Measurements from ENCODE around the gene TNFRSF12A.

The TNFRSF12A gene

DNA sequence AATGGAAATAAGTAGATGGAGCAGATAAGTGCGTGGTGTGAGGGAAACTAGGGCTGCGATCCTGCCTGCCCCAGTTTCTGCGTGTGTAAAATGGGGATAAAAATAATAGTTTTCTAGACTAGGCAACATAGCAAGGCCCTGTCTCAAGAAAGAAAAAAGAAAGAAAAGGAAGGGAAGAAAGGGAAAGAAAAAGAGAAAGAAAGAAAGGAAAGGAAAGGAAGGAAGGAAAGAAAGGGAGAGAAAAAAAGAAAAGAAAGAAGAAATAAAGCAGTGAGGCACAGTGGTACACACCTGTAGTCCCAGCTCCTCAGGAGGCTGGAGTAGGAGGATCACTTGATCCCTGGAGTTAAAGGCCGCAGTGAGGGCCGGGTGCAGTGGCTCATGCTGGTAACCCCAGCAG lies 37.8 kb upstream of the TNFRSF12A start:
- Mint-ChIP-seq H3K4me3 (peak overlapping the region; percentile 22 to 93 (median 84)), H3K9me3 (no peaks in the 10 kb centered on the region), H3K4me1 (peaks cover 17% of the 10 kb centered on the region), H3K27ac (peak overlapping the region in 2 of 3 experiments; percentile 34 to 78), H3K36me3 (ENCODE audit: low read depth) (no peaks in the 10 kb centered on the region), H3K27me3 (ENCODE audit: low read depth) (peaks cover 8% of the 10 kb centered on the region)
- TF ChIP-seq, protein P1, sequence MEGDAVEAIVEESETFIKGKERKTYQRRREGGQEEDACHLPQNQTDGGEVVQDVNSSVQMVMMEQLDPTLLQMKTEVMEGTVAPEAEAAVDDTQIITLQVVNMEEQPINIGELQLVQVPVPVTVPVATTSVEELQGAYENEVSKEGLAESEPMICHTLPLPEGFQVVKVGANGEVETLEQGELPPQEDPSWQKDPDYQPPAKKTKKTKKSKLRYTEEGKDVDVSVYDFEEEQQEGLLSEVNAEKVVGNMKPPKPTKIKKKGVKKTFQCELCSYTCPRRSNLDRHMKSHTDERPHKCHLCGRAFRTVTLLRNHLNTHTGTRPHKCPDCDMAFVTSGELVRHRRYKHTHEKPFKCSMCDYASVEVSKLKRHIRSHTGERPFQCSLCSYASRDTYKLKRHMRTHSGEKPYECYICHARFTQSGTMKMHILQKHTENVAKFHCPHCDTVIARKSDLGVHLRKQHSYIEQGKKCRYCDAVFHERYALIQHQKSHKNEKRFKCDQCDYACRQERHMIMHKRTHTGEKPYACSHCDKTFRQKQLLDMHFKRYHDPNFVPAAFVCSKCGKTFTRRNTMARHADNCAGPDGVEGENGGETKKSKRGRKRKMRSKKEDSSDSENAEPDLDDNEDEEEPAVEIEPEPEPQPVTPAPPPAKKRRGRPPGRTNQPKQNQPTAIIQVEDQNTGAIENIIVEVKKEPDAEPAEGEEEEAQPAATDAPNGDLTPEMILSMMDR (IDR thresholded peaks at IDR 0.05; ENCODE audit: unreplicated experiment in 3 of 3): no peak

DNA sequence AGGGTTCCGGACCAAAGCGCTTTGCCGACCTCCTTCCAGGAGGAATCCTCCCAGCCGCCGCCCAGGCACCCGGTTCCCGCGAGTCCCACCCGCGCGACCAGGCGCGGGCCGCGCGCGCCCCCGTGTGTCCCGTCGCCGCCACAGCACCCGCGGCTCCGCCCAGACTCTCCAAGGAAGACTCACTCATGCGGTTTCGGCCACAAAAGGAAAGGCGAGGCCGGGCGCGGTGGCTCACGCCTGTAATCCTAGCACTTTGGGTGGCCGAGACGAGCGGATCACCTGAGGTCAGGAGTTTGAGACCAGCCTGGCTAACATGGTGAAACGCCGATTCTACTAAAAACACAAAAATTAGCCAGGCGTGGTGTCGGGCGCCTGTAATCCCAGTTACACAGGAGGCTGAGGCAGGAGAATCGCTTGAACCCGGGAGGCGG lies 36.4 kb upstream of the TNFRSF12A start:
- Mint-ChIP-seq H3K27me3 (ENCODE audit: low read depth) (peaks cover 8% of the 10 kb centered on the region), H3K9me3 (no peaks in the 10 kb centered on the region), H3K27ac (no peak overlapping the region), H3K36me3 (ENCODE audit: low read depth) (no peaks in the 10 kb centered on the region), H3K4me1 (peaks cover 17% of the 10 kb centered on the region), H3K4me3 (peak overlapping the region; percentile 49 to 63 (median 50))
- TF ChIP-seq, protein P1 (IDR thresholded peaks at IDR 0.05; ENCODE audit: unreplicated experiment in 3 of 3): peak; percentile 97 to 99 (median 98)

DNA sequence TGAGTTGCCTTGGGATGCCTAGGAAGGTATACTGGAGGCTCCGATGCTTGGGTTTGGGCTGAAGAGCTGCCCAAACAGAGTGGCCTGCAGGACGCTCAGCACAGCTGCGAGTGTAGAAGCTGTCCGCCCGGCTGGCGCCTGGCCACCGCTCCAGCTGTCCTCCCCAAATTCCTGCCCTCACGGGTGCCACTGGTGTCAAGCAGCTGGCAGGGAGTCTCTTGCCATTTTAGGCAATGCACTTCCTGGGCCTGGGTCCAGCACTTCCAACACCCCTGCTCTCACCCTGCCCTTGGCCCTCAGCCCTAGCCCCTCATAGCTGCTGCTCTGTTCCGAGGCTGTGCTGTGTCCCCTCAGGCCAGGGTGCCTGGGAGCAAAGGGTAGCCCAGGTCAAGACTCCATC lies 34.7 kb upstream of the TNFRSF12A start:
- no peaks in the 10 kb centered on the region for H3K9me3 Mint-ChIP-seq
- H3K4me1 Mint-ChIP-seq: peaks cover 17% of the 10 kb centered on the region
- H3K4me3 Mint-ChIP-seq: no peak overlapping the region
- no peaks in the 10 kb centered on the region for H3K36me3 Mint-ChIP-seq (ENCODE audit: low read depth)
- TF ChIP-seq, protein P1 (IDR thresholded peaks at IDR 0.05; ENCODE audit: unreplicated experiment in 3 of 3): no peak
- H3K27me3 Mint-ChIP-seq (ENCODE audit: low read depth): peaks cover 8% of the 10 kb centered on the region
- no peak overlapping the region for H3K27ac Mint-ChIP-seq

DNA sequence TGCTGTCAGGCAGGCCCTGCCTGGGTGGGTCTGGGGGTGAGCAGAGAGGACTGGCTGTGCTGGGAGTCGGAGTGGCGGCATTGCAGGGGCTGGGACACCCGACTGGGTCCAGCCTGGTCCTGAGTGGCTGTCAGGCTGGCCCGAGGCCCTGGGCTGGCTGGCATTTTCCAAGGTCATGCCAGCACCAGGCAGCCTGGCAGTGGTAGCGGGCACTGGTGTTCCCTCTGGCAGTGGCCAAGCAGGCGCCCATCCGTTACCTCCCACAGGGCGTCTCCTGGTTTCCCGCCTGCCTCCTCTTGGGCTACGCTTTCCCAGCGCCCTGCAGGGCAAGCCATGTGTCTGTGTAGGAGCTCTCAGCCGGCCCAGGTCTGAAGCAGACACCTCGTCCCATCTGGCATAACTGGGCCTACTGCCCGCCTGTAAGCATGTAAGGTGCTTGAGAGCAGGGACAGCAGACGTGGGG lies 34.2 kb upstream of the TNFRSF12A start:
- H3K4me1 Mint-ChIP-seq: peaks cover 17% of the 10 kb centered on the region
- no peak overlapping the region for H3K27ac Mint-ChIP-seq
- H3K36me3 Mint-ChIP-seq (ENCODE audit: low read depth): no peaks in the 10 kb centered on the region
- H3K4me3 Mint-ChIP-seq: no peak overlapping the region
- H3K27me3 Mint-ChIP-seq (ENCODE audit: low read depth): peaks cover 8% of the 10 kb centered on the region
- TF ChIP-seq, protein P1 (IDR thresholded peaks at IDR 0.05; ENCODE audit: unreplicated experiment in 3 of 3): no peak
- no peaks in the 10 kb centered on the region for H3K9me3 Mint-ChIP-seq

DNA sequence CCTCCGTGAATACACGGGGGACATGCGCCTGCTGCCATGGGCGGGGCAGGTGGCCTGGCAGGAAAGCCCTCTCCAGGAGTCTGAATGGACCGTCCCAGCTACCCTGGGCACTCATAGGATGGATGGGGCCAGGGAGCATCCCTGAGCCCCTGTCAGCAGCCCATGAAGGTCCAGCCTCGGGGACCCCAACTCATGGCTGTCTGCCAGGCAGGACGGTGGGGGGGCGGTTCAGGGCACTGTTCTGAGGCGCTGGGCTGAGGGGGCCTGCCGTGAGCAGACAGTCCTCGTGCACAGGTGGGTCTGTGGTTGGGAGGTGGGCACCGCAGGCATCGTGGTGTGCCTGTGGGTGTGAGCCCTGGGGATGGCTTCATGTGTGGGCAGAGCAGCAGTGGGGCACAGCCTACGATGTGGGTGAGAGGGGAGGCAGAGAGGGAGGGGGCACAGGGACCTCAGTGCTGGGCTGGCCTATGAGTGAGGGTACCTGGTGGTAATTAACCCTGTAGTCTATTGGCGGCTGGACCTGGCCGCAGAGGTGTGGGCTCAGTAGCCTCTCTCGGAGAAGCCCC lies 33.5 kb upstream of the TNFRSF12A start:
- H3K27ac Mint-ChIP-seq: peak overlapping the region in 1 of 3 experiments; percentile 35
- peaks cover 9% of the 10 kb centered on the region for H3K4me1 Mint-ChIP-seq
- peaks cover 5% of the 10 kb centered on the region for H3K27me3 Mint-ChIP-seq (ENCODE audit: low read depth)
- no peaks in the 10 kb centered on the region for H3K9me3 Mint-ChIP-seq
- no peaks in the 10 kb centered on the region for H3K36me3 Mint-ChIP-seq (ENCODE audit: low read depth)
- TF ChIP-seq, protein P1 (IDR thresholded peaks at IDR 0.05; ENCODE audit: unreplicated experiment in 3 of 3): no peak
- no peak overlapping the region for H3K4me3 Mint-ChIP-seq

DNA sequence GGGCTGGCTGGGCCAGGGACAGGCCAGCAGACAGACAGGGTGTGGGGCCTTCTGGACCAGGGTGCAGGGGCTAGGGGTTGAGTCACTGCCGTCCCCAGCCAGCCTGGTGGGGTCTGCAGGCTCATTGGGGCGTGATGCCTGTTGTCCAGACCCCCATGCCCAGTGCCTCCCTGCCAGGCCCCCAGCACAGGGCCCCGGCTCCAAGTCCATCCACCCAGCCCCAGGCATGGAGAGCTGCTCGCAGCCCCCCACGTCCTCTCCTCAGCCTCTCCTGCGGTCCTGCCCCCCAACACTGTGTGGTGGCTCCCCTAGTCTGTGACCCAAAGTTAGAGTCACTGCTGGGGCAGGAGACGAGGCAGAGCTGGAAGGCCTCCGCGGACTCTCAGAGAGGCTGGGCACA lies 32.9 kb upstream of the TNFRSF12A start:
- H3K9me3 Mint-ChIP-seq: no peaks in the 10 kb centered on the region
- H3K4me1 Mint-ChIP-seq: peaks cover 3% of the 10 kb centered on the region
- no peak overlapping the region for H3K27ac Mint-ChIP-seq
- no peaks in the 10 kb centered on the region for H3K36me3 Mint-ChIP-seq (ENCODE audit: low read depth)
- H3K4me3 Mint-ChIP-seq: peak overlapping the region in 1 of 3 experiments; percentile 63
- H3K27me3 Mint-ChIP-seq (ENCODE audit: low read depth): peaks cover 3% of the 10 kb centered on the region
- TF ChIP-seq, protein P1 (IDR thresholded peaks at IDR 0.05; ENCODE audit: unreplicated experiment in 3 of 3): no peak

Measured in nephron (organoid).